C4-2B (cell line): Measurements from ENCODE around the gene NDUFAB1.

Source experiments
- H3K27ac ChIP-seq: fragments of 450-650 bp; 2 replicates; pipeline ENCODE4 v1.5.1; 2017
- ZFX ChIP-seq: fragments of 450-650 bp; IDR thresholded peaks from 2 replicates; pipeline ENCODE4 v1.6.1; 2017
- TF ChIP-seq, protein P1 (sequence below): fragments of 450-650 bp; conservative IDR thresholded peaks from 2 replicates; pipeline ENCODE4 v1.5.1; 2017; ENCODE audit warnings: mild to moderate bottlenecking

The NDUFAB1 gene

DNA sequence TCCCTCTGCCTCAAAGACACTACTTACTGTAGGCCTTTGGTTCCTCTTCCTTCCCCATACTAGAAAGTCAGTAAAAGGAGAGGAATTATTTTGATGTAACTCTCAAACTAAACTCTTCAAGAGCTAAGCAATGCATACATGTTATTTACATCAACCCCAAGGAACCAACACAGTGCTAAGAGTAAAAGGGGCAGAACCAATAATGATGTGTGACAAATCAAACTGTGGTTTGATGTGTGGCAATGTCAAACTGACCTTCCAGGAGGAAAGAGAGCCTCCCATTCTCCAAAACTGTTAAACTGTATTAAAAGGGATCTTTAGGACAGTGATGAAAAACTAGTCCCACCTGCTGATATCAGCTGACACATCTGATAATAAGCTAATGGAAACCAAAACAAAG is 15.7 kb downstream of the NDUFAB1 start:
- no peak overlapping the region for H3K27ac ChIP-seq
- TF ChIP-seq, protein P1, sequence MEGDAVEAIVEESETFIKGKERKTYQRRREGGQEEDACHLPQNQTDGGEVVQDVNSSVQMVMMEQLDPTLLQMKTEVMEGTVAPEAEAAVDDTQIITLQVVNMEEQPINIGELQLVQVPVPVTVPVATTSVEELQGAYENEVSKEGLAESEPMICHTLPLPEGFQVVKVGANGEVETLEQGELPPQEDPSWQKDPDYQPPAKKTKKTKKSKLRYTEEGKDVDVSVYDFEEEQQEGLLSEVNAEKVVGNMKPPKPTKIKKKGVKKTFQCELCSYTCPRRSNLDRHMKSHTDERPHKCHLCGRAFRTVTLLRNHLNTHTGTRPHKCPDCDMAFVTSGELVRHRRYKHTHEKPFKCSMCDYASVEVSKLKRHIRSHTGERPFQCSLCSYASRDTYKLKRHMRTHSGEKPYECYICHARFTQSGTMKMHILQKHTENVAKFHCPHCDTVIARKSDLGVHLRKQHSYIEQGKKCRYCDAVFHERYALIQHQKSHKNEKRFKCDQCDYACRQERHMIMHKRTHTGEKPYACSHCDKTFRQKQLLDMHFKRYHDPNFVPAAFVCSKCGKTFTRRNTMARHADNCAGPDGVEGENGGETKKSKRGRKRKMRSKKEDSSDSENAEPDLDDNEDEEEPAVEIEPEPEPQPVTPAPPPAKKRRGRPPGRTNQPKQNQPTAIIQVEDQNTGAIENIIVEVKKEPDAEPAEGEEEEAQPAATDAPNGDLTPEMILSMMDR = no peak
- no peak for TF ChIP-seq ZFX

DNA sequence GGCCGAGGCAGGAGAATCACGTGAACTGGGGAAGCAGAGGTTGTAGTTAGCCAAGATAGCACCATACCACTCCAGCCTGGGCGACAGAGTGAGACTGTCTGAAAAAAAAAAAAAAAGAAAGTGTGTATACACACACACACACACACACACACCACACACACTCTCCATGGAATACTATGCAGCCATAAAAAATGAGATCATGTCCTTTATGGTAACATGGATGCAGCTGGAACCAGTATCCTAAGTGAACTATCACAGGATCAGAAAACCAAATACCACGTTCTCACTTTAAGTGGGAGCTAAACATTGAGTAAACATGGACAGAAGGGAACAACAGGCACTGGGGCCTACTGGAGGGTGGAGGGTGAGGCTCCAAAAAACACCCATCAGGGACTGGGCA is 16.7 kb downstream of the NDUFAB1 start:
- TF ChIP-seq, protein P1 = no peak
- TF ChIP-seq ZFX = no peak
- no peak overlapping the region for H3K27ac ChIP-seq

DNA sequence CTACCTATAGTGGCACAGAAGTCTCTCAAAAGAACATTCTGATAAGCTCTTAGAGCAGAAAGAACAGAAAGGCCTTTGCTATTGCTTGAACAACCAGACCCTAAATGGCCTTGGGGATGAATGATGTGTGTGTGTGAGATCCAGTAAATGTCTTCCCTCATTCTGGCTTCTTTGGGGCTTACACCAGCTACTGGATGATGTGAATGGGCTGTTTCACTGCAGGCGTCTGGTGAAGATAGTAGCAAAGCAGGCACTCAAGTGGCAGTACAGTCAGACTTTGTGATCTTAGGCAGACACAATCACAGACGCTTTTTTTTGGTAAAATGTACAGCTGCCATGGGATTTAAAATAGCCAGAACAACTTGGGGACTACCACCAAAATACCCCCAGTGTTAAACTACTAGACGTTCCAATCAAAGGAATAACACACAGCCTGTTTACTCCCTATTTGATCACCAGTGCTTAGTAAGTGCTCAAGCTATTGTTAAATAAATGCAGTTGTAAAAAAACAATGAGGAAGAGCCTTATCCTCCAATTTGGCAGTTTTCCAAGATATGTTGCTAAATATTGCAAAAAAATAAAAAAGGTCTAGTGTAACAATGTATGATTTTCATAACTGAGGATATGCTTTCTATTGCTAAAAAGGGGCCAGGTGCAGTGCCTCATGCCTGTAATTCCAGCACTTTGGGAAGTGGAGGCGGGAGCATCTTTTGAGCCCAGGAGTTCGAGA is 17.9 kb downstream of the NDUFAB1 start:
- H3K27ac ChIP-seq = no peak overlapping the region
- TF ChIP-seq, protein P1 = no peak
- TF ChIP-seq ZFX = no peak

DNA sequence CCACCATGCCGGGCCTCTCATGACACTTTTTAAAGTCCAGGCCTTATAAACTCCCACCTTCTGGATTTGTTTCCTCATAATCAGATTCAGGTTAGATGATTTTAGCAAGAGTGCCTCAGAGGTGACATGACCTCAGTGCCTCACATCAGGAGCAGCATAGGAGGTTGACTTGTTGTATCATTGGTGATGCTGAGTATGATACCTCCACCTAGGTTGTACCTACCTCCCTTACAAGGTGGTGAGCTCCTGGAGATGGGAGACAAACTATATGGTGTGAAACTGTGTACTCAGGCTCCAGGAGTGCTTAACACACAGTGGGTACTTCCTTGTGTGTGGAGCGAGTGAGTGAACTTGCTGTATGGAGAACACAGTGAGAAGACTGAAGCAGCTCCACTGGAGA is 18.6 kb downstream of the NDUFAB1 start:
- no peak overlapping the region for H3K27ac ChIP-seq
- TF ChIP-seq, protein P1 = no peak
- no peak for TF ChIP-seq ZFX

DNA sequence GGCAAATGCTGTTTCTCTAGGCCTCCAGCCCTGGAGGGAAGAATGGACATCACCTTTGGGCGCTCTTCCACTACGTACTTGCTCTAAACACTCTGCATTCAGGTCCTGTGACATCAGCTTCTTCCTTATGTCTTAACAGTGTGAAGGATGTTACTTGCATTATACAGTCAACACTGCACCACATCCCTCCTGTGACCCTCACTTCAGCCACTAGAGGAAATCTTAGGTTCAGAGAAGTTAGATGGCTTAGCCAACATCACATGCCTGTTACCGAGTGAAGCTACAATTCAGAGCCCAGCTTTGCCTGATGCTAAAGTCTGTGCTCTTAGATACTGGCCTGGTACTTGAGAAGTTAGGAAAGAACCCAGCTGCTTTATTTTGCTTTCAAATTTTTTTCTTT is 20.3 kb downstream of the NDUFAB1 start:
- H3K27ac ChIP-seq = no peak overlapping the region
- TF ChIP-seq ZFX = no peak
- TF ChIP-seq, protein P1 = no peak

DNA sequence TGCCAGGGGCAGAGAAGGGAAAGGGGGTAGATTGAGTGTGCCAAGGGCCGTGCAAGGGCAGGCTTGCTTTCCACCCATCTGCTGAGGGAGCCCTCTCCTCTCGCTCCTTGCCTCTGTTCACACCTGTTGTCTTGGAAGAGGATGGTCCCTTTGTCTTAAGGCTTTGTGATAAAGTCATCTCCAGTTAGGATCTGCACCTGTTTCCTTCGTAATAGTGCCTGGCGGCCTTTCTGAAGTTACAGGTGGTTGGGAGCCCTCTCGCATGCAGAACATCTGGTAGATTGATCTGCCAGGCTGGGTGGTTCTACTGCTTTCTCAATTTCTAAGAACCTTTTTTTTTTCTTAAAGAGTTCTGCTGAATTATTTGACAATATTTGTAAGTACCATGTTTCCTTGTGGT is 22.3 kb downstream of the NDUFAB1 start:
- TF ChIP-seq ZFX = no peak
- TF ChIP-seq, protein P1 = no peak
- H3K27ac ChIP-seq = no peak overlapping the region

DNA sequence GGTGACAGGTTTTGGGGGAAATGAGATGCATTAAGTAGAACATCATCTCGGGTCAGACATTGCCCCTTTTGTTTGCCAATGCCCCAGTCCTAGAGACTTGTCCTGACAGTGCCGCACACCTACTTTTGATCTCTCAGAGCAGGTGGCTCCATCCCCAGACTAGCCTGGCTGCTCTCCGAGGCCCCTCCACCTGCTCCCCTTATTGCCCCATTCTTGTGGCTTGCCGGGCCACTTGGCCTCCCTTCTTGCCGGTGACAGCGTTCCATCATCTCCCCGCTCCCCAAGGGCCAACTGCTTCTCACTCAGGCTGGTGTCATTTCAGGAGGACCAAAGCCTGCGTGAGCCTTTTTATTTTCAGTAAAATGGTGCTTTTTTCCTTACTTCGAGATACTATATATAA is 23.7 kb downstream of the NDUFAB1 start:
- no peak for TF ChIP-seq ZFX
- TF ChIP-seq, protein P1 = no peak
- no peak overlapping the region for H3K27ac ChIP-seq
